Tibial nerve (tissue), 4 donors: ENCODE results near the gene CRHR1. TPM values are rescaled to one million over a fixed set of nuclear protein-coding genes. Genes with fewer than 3 reads are reported as not detected.

Source experiments
- DNase-seq, 2 donors: peaks; one replicate each; pipeline ENCODE4 v3.0.0-alpha.2; 2019; ENCODE audit warnings: low spot score in 2 of 2
- H3K27ac ChIP-seq, 4 donors: fragments of 200-600 bp; sonication (generic) in 3 of 4; one replicate each; pipeline ENCODE4 v1.5.1; 2017 to 2019; ENCODE audit warnings: mild to moderate bottlenecking in 1 of 4
- H3K27me3 ChIP-seq, 2 donors: fragments of 200-600 bp; sonication (generic) in 1 of 2; one replicate each; pipeline versions ENCODE4 v1.5.1 to v1.6.0; 2017 to 2019
- H3K36me3 ChIP-seq, 3 donors: fragments of 200-600 bp; sonication (generic); one replicate each; pipeline ENCODE4 v1.5.1; 2018 to 2019
- H3K4me1 ChIP-seq, 4 donors: fragments of 200-600 bp; sonication (generic) in 3 of 4; one replicate each; pipeline ENCODE4 v1.5.1; 2017 to 2019
- H3K4me3 ChIP-seq, 4 donors: fragments of 200-600 bp; sonication (generic) in 3 of 4; one replicate each; pipeline ENCODE4 v1.5.1; 2017 to 2019; ENCODE audit warnings: mild to moderate bottlenecking in 1 of 4, moderate library complexity in 1 of 4
- H3K9me3 ChIP-seq, 4 donors: fragments of 200-600 bp; sonication (generic) in 3 of 4; one replicate each; pipeline ENCODE4 v1.5.1; 2017 to 2019
- EP300 ChIP-seq, 2 donors: sonication (generic); formaldehyde crosslinking; IDR thresholded peaks; one replicate each; pipeline ENCODE4 v1.6.1; 2017; ENCODE audit warnings: antibody characterized with exemption in 2 of 2, mild to moderate bottlenecking in 1 of 2
- POLR2A ChIP-seq, 2 donors: fragments of 450-650 bp; IDR thresholded peaks; one replicate each; pipeline ENCODE4 v1.6.1; 2017; ENCODE audit warnings: antibody characterized with exemption in 2 of 2, mild to moderate bottlenecking in 2 of 2, moderate library complexity in 2 of 2
- WGBS, 2 donors: methylation state at CpG; one replicate each; pipeline ENCODE4 v1.1.5; 2018; 5-methylcytosine and 5-hydroxymethylcytosine counted together
- total RNA-seq, 4 donors: library from RNA; depleted of rRNA; stranded (reverse); fragments of >200 nt; gene quantifications; one replicate each; pipeline ENCODE4 v1.1.0, GENCODE V29; 2016
- TF ChIP-seq, protein P1 (sequence below), 5 experiments: fragments of 200-600 bp in 3 of 5; fragments of 450-650 bp in 2 of 5; sonication (generic) in 3 of 5; IDR thresholded peaks; one replicate each; pipeline ENCODE4 v1.5.1; 2016 to 2019; ENCODE audit warnings: antibody characterized with exemption in 5 of 5, mild to moderate bottlenecking in 3 of 5, moderate library complexity in 2 of 5

Gene CRHR1
- total RNA-seq, 4 donors from 2014 or later, result not detected

DNA sequence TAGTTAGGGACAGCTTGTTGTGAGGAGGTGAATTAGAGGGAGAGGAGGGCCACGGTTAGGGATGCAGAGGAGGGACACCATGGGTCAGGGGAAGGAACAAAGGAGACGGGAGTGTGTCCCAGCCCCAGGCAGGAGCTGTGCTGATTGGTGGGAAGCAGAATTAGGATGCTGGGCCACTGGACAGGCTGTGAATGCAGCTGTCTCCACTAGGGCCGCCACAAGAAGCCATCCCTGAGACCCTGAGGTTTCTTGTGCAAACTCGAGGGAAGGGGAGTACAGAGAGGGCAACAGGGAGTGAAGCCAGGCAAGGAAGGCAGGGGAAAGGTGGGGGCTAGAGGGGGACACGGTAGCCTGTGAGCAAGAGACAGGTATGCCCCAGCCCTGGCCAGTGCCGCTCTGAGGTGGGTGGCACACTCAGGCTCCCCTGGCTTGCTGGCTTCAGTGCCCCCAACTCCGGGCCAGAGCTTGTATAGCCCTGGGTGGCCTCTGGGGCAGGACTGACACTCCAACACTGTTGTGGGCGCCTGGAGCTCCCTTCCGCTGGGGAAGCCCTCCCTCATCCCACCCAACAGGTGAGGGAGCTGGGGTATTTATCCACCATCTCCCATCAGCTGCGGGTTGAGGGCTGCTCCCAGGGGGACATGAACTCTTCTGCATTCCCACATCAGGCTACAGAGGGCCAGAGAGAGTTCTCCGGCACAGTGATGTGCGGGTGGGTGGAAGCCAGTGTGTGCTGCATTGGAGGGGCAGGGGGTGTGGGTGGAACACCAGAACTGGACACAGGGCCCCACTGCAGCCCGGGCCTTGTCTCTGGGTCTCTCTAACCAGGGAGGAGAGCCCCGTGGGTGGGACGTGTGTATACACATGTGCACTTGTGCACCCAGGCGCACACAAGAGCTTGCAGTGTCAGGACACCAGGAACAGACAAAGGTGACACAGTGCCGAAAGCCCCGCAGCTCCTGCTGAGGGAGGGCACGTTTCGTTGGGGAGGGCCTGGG, 52.2 kb downstream of the CRHR1 start:
- TF ChIP-seq, protein P1, sequence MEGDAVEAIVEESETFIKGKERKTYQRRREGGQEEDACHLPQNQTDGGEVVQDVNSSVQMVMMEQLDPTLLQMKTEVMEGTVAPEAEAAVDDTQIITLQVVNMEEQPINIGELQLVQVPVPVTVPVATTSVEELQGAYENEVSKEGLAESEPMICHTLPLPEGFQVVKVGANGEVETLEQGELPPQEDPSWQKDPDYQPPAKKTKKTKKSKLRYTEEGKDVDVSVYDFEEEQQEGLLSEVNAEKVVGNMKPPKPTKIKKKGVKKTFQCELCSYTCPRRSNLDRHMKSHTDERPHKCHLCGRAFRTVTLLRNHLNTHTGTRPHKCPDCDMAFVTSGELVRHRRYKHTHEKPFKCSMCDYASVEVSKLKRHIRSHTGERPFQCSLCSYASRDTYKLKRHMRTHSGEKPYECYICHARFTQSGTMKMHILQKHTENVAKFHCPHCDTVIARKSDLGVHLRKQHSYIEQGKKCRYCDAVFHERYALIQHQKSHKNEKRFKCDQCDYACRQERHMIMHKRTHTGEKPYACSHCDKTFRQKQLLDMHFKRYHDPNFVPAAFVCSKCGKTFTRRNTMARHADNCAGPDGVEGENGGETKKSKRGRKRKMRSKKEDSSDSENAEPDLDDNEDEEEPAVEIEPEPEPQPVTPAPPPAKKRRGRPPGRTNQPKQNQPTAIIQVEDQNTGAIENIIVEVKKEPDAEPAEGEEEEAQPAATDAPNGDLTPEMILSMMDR (IDR thresholded peaks at IDR 0.05), result no peak
- WGBS, 2 donors, result 58 to 61% methylated on average over 20 of the region's 20 CpGs

DNA sequence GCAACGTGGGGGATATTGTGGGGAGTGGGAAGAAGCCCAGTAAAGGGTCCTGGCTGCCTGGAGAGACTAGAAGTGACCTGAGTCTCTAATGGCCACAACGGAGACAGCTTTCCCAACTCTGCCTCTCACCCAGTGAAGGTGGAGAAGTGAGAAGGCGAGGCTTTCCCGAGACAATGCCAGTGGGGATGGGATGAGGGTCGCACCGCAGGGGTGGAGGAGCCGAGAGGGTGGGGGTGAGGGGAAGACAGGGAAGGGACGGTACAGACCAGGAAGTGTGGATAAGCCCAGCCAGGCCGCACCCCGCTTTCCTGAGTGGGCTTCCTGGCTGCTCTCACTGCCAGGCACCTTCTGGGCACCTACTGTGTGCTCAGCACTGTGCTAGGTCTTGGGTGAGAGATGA, 53.1 kb downstream of the CRHR1 start:
- Histone ChIP-seq H3K4me1 (peaks cover 0 to 3% (median 0%) of the 10 kb centered on the region in 4 donors), H3K4me3 (no peak overlapping the region), H3K36me3 (no peaks in the 10 kb centered on the region), H3K27ac (no peak overlapping the region), H3K27me3 (peaks cover 0 to 19% of the 10 kb centered on the region in 2 donors), H3K9me3 (no peaks in the 10 kb centered on the region)
- TF ChIP-seq POLR2A (IDR thresholded peaks at IDR 0.05) (no peak), EP300 (IDR thresholded peaks at IDR 0.05) (no peak)
- TF ChIP-seq, protein P1 (IDR thresholded peaks at IDR 0.05), result no peak
- DNase-seq, result no peak
- WGBS, 2 donors, result 47 to 48% methylated on average over 10 of the region's 10 CpGs

More for the DNA sequence above, 52.2 kb downstream of the CRHR1 start:
- Histone ChIP-seq H3K4me1 (peaks cover 0 to 4% (median 0%) of the 10 kb centered on the region in 4 donors), H3K27ac (no peak overlapping the region), H3K4me3 (no peak overlapping the region), H3K27me3 (peaks cover 0 to 19% of the 10 kb centered on the region in 2 donors), H3K9me3 (no peaks in the 10 kb centered on the region), H3K36me3 (no peaks in the 10 kb centered on the region)
- no peak for DNase-seq

DNA sequence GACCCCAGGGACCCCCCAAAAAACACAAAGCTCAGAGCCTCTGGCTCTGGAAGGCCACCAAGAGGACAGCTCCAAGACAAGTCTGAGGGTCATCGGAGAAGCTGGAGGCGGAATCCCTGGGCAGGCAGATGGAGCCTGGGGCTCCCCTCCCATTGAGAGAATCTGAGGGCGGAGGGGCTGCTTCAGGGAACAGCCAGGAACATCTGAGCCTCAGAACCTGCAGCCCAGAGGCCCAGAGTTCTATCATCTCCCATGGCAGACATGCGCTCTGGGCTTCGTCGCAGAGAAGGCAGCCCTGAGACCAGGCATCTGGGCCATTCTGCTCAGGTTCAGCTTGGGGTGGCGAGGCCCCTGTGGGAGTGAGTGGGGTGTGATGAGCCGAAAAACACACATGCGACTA, 53.5 kb downstream of the CRHR1 start:
- no peaks in the 10 kb centered on the region for H3K4me1 ChIP-seq
- no peak overlapping the region for H3K4me3 ChIP-seq
- H3K9me3 ChIP-seq, result no peaks in the 10 kb centered on the region
- peaks cover 0 to 16% of the 10 kb centered on the region in 2 donors for H3K27me3 ChIP-seq
- no peaks in the 10 kb centered on the region for H3K36me3 ChIP-seq
- TF ChIP-seq POLR2A (IDR thresholded peaks at IDR 0.05), result no peak
- TF ChIP-seq EP300 (IDR thresholded peaks at IDR 0.05), result no peak
- TF ChIP-seq, protein P1 (IDR thresholded peaks at IDR 0.05), result no peak
- H3K27ac ChIP-seq, result no peak overlapping the region
- 80 to 86% methylated on average over 7 to 9 of the region's 9 CpGs for WGBS, 2 donors
- no peak for DNase-seq

DNA sequence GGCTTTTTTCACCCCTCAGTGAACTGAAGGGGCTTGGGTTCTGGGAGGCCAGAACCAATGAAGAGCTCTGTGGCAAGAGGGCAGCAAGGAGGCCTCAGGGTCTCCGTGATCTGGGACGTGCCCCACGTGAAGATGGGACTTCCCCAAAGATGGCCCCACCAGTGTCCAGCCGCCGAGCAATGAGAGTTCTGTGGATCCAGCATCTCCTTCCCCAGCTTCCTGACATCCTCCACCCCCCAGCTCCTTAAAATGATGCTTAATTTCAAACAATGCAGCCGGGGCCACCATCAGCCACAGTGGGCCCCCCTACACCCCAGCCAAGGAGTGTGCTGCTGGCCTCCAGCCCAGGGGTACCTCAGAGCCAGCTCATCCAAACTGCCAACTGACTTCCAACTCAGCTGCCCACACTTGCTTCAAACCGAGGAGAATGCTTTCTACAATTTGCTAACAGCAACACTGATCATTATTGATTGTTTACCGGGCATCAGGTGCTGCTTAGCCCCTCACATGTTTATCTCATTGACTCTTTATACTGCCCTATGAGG, 54.7 kb downstream of the CRHR1 start:
- Histone ChIP-seq H3K4me3 (no peak overlapping the region), H3K27ac (no peak overlapping the region), H3K9me3 (no peaks in the 10 kb centered on the region), H3K4me1 (no peaks in the 10 kb centered on the region), H3K36me3 (no peaks in the 10 kb centered on the region), H3K27me3 (peaks cover 0 to 16% of the 10 kb centered on the region in 2 donors)
- WGBS, 2 donors, result 73 to 74% methylated on average over 5 to 8 of the region's 8 CpGs
- TF ChIP-seq, protein P1 (IDR thresholded peaks at IDR 0.05), result no peak
- TF ChIP-seq EP300 (IDR thresholded peaks at IDR 0.05) (no peak), POLR2A (IDR thresholded peaks at IDR 0.05) (no peak)
- no peak for DNase-seq

DNA sequence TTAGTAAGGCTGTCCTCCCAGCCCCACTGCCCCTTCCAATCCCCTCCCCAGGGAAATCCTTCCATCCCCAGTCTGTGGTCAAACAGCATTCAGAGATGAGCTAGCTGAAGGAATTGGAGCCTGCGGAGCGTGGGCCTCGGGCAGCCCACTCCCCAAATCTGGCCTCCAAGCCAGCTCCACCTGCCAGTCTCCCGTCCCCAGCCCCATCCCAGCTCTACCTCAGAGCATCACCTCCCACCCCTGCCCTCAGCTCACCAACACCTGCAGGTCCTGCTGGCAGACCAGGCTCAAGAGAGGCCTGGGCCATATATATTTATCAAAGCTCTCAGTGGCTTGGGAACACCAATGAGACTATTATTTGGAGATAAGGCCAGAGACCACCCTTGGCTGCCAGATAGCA, 55.3 kb downstream of the CRHR1 start:
- DNase-seq, result no peak
- Histone ChIP-seq H3K4me1 (no peaks in the 10 kb centered on the region), H3K9me3 (no peaks in the 10 kb centered on the region), H3K4me3 (no peak overlapping the region), H3K27ac (no peak overlapping the region), H3K27me3 (peaks cover 0 to 16% of the 10 kb centered on the region in 2 donors), H3K36me3 (no peaks in the 10 kb centered on the region)
- TF ChIP-seq, protein P1 (IDR thresholded peaks at IDR 0.05), result no peak
- no peak for TF ChIP-seq EP300 (IDR thresholded peaks at IDR 0.05)
- no peak for TF ChIP-seq POLR2A (IDR thresholded peaks at IDR 0.05)
- WGBS, 2 donors, result 79 to 93% methylated on average over 4 of the region's 4 CpGs
